Measurements from ENCODE around the gene TMOD1.

DNA sequence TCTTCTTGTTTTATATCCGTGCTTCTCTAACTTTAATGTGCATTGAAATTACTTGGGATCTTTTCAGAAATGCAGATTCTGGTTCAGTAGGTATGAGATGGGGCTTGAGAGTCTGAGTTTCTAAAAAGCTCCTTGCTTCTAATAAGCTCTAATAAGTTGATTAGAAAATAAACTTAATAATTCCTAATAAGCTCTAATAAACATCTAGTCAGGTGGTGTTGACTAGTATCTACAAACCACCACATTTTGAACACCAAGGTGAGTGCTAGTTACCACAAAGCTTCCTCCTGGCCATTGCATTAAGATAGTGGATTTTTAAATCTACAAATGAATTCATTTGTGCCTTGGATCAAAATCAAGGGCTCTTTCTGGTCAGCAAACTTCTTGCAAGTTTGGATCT, 5.3 kb downstream of the TMOD1 start:
- TF ChIP-seq GATA2 (IDR thresholded peaks at IDR 0.05; ENCODE audit: low read depth, low read length) (no peak), GATA3 (IDR thresholded peaks at IDR 0.05; ENCODE audit: low read depth, low read length) (no peak)

Data from SH-SY5Y (cell line).